ENCODE data around the gene MAP3K5.

DNA sequence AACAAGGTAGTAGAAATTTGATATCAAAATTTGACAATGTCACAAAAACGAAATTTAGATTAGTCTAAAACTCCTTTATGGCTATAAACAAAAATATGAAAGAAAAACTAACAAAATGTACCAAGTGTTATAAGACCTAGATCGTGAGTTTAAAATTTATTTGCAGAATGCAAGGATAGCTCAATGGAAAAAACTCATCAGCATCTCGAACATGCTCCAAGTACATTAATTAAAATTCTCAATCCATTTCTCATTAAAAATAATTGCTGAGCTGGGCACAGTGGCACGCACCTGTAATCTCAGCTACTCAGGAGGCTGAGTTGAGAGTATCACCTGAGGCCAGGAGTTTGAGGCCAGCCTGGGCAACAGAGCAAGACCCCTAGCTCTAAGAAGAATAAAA, 70.8 kb downstream of the MAP3K5 start:
- TF ChIP-seq, protein P1, sequence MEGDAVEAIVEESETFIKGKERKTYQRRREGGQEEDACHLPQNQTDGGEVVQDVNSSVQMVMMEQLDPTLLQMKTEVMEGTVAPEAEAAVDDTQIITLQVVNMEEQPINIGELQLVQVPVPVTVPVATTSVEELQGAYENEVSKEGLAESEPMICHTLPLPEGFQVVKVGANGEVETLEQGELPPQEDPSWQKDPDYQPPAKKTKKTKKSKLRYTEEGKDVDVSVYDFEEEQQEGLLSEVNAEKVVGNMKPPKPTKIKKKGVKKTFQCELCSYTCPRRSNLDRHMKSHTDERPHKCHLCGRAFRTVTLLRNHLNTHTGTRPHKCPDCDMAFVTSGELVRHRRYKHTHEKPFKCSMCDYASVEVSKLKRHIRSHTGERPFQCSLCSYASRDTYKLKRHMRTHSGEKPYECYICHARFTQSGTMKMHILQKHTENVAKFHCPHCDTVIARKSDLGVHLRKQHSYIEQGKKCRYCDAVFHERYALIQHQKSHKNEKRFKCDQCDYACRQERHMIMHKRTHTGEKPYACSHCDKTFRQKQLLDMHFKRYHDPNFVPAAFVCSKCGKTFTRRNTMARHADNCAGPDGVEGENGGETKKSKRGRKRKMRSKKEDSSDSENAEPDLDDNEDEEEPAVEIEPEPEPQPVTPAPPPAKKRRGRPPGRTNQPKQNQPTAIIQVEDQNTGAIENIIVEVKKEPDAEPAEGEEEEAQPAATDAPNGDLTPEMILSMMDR (IDR thresholded peaks at IDR 0.05) = no peak
- TF ChIP-seq POLR2A (IDR thresholded peaks at IDR 0.05) = no peak
